HepG2 (cell line): ENCODE measurements around the gene CHRNA7. TPM values are rescaled to one million over a fixed set of nuclear protein-coding genes. Genes with fewer than 3 reads are reported as not detected.
A peak's percentile ranks its signal among the peaks of the same experiment; 100 is the strongest.

Source experiments
- ATAC-seq: fragments of 200-7000 bp; cut with Tn5 transposase; 3 replicates; pipeline ENCODE4 v1.9.1; 2020; ENCODE audit warnings: mild to moderate bottlenecking, moderate library complexity
- BruUV-seq: library from RNA; stranded (reverse); fragments of 400-500 nt; replicated peaks from 2 replicates; lab custom pipeline; 2021; lab: Mats Ljungman, UMichigan
- CTCF ChIA-PET: fragments of 300-600 bp; formaldehyde crosslinking; extraction: SDS; loops from one replicate; lab custom pipeline; 2021; ENCODE audit warnings: low total read pairs, inconsistent platforms, low intra/inter-chr PET ratio; lab: Yijun Ruan, JAX
- POLR2A ChIA-PET: fragments of 350-600 bp; sonication (Branson Sonifier 250); formaldehyde crosslinking; loops from one replicate; lab custom pipeline; 2020; ENCODE audit warnings: antibody characterized with exemption, inconsistent platforms; lab: Yijun Ruan, JAX
- DNase-seq: peaks from one replicate; pipeline ENCODE4 v3.0.0-alpha.2; 2015; ENCODE audit warnings: low spot score
- FAIRE-seq: peaks from 3 replicates; lab custom pipeline; 2011; peaks lifted over from hg19 to GRCh38; lab: Jason Lieb, UNC
- H2AFZ ChIP-seq: one replicate; pipeline ENCODE4 v1.6.1; 2011; ENCODE audit warnings: low read length, inconsistent platforms
- H3K27ac ChIP-seq: fragments of 300-600 bp; 3 replicates; pipeline ENCODE4 v1.8.0; 2011; ENCODE audit warnings: mixed run types, mild to moderate bottlenecking, mixed read lengths, low read length, inconsistent platforms; ENCODE audit not compliant: insufficient read depth; ENCODE audit errors: extremely low read length
- H3K27me3 ChIP-seq, 2 experiments: fragments of 200-600 bp in 1 of 2; 2 replicates in 1 of 2; 3 replicates in 1 of 2; pipeline versions ENCODE4 v1.6.0 to v1.8.0; 2011; ENCODE audit warnings: low read length in 2 of 2, mild to moderate bottlenecking in 2 of 2, moderate library complexity in 2 of 2, inconsistent platforms in 1 of 2; ENCODE audit not compliant: insufficient read depth in 2 of 2, control insufficient read depth in 1 of 2
- H3K36me3 ChIP-seq, 2 experiments: fragments of 200-600 bp in 1 of 2; replicated peaks in 1 of 2; 2 replicates in 1 of 2; 3 replicates in 1 of 2; pipeline versions ENCODE4 v1.5.1 to v1.8.0; 2011; ENCODE audit warnings: low read length in 2 of 2, inconsistent platforms in 1 of 2; ENCODE audit not compliant: insufficient read depth in 2 of 2, control insufficient read depth in 1 of 2
- H3K4me1 ChIP-seq: 2 replicates; pipeline ENCODE4 v1.5.1; 2012; ENCODE audit warnings: low read length, inconsistent platforms; ENCODE audit not compliant: insufficient read depth
- H3K4me2 ChIP-seq: 2 replicates; pipeline ENCODE4 v1.6.0; 2011; ENCODE audit warnings: low read depth, low read length, inconsistent platforms
- H3K4me3 ChIP-seq, 3 experiments: fragments of 200-600 bp in 1 of 3; sonication (generic), shearing (Covaris generic) in 1 of 3; replicated peaks in 1 of 3; 2 replicates each; pipeline ENCODE4 v1.5.1; 2011 to 2016; ENCODE audit warnings: low read length in 3 of 3, inconsistent platforms in 2 of 3, low read depth in 2 of 3, mild to moderate bottlenecking in 2 of 3, control low read depth in 1 of 3, mixed read lengths in 1 of 3; ENCODE audit not compliant: insufficient read depth in 1 of 3
- H3K79me2 ChIP-seq: one replicate; pipeline ENCODE4 v1.6.1; 2011; ENCODE audit warnings: low read length, inconsistent platforms; ENCODE audit not compliant: insufficient read depth
- H3K9ac ChIP-seq: 2 replicates; pipeline ENCODE4 v1.6.0; 2011; ENCODE audit warnings: mild to moderate bottlenecking, low read depth, low read length, inconsistent platforms; ENCODE audit not compliant: insufficient read depth
- H3K9me3 ChIP-seq: 2 replicates; pipeline ENCODE4 v1.5.1; 2012; ENCODE audit warnings: mild to moderate bottlenecking, low read length
- H4K20me1 ChIP-seq: 2 replicates; pipeline ENCODE4 v1.6.0; 2011; ENCODE audit warnings: inconsistent platforms, mild to moderate bottlenecking, low read length, moderate library complexity; ENCODE audit not compliant: insufficient read depth
- CHD4 ChIP-seq: fragments of 200-600 bp; sonication (generic); IDR thresholded peaks from 2 replicates; pipeline ENCODE4 v1.7.0; 2017; ENCODE audit warnings: mild to moderate bottlenecking, low read length, borderline replicate concordance
- NFKBIZ ChIP-seq: IDR thresholded peaks from 2 replicates; pipeline ENCODE4 v1.6.1; 2018; ENCODE audit warnings: missing genetic modification reagents, missing compliant biosample characterization
- STAG1 ChIP-seq: sonication (generic); formaldehyde crosslinking; IDR thresholded peaks from 2 replicates; pipeline ENCODE4 v1.4.0; 2020; ENCODE audit warnings: missing genetic modification reagents
- ZBTB1 ChIP-seq: sonication (generic); formaldehyde crosslinking; IDR thresholded peaks from 2 replicates; pipeline ENCODE4 v1.4.0; 2020; ENCODE audit warnings: missing genetic modification reagents, borderline replicate concordance
- ZFP91 ChIP-seq: sonication (generic); formaldehyde crosslinking; IDR thresholded peaks from 2 replicates; pipeline ENCODE4 v1.9.0; 2022; ENCODE audit warnings: missing genetic modification reagents, mild to moderate bottlenecking, borderline replicate concordance
- ZNF124 ChIP-seq: sonication (generic); formaldehyde crosslinking; IDR thresholded peaks from 2 replicates; pipeline ENCODE4 v1.4.0; 2020; ENCODE audit warnings: missing genetic modification reagents
- ZNF264 ChIP-seq: sonication (generic); formaldehyde crosslinking; IDR thresholded peaks from 2 replicates; pipeline ENCODE4 v1.4.0; 2020; ENCODE audit warnings: missing genetic modification reagents
- ZNF564 ChIP-seq: sonication (generic); formaldehyde crosslinking; IDR thresholded peaks from 2 replicates; pipeline ENCODE4 v1.8.1; 2023; ENCODE audit warnings: mild to moderate bottlenecking, missing genetic modification reagents
- WGBS: methylation state at CpG from one replicate; pipeline ENCODE4 v1.1.6; 2017; ENCODE audit warnings: low lambda C conversion rate; 5-methylcytosine and 5-hydroxymethylcytosine counted together
- in situ Hi-C: cut with HindIII; loops from 2 replicates; pipeline ENCODE4 v1.10.0; 2017; ENCODE audit warnings: low pct_unique_long_range_greater_than_20kb; ENCODE audit not compliant: extremely low pct_ligation_motif_present
- intact Hi-C: fragments of 100-400 bp; cut with micrococcal nuclease; formaldehyde crosslinking; loops from one replicate; pipeline ENCODE4 v1.10.0; 2022; ENCODE audit not compliant: unreplicated experiment
- polyA plus RNA-seq, 8 experiments: library from polyadenylated mRNA; depleted of rRNA in 3 of 8; stranded (reverse) in 7 of 8; unstranded in 1 of 8; fragments of >200 nt; fragmentation: Illumina TruSeq in 4 of 8; extraction: Trizol in 4 of 8; gene quantifications; 2 replicates each; pipeline versions ENCODE4 v1.2.1 to v1.2.3, GENCODE V29; 2011 to 2016; ENCODE audit warnings: low read depth in 4 of 8, missing spikeins in 1 of 8, mixed read lengths in 1 of 8; ENCODE audit not compliant: insufficient read depth in 1 of 8
- total RNA-seq, 5 experiments: library from RNA; depleted of rRNA; stranded (reverse); fragments of >200 nt; fragmentation: Illumina TruSeq; extraction: Trizol; gene quantifications; 2 replicates each; pipeline ENCODE4 v1.2.3, GENCODE V29; 2016; ENCODE audit warnings: low read depth in 1 of 5

The CHRNA7 gene
- total and polyA plus RNA-seq, 2 of the 13 experiments (the other 11 are each of a cell fraction or from before 2014, with no cell fraction given): 1.3 to 1.4 TPM

- TF ChIP-seq NFKBIZ: no peak
- no peak for TF ChIP-seq ZFP91 (CRISPR knock-in tag)
- TF ChIP-seq ZNF264 (CRISPR knock-in tag): no peak
- TF ChIP-seq CHD4: no peak
- no peak for TF ChIP-seq ZNF124 (CRISPR knock-in tag)
- TF ChIP-seq ZBTB1 (CRISPR knock-in tag): no peak
Observed at GRCh38 chr15:32099956-32100684, 69.8 kb downstream of the CHRNA7 start (continued).

GRCh38 chr15:32104061-32104995, 74.0 kb downstream of the CHRNA7 start:
- POLR2A ChIA-PET: no interaction called here
- ATAC-seq: peak; percentile 43; the same call in 2 of the 3 replicates

More at GRCh38 chr15:32104061-32104995, 74.0 kb downstream of the CHRNA7 start:
- no peaks in the 10 kb centered on the region for H3K9me3 ChIP-seq
- H3K27me3 ChIP-seq: peaks cover under 1 to 3% of the 10 kb centered on the region in 2 experiments; a peak in 2 of 5 replicates
- FAIRE-seq (no peak), DNase-seq (no peak)
- no peaks in the 10 kb centered on the region for H3K36me3 ChIP-seq
- no peaks in the 10 kb centered on the region for H3K4me1 ChIP-seq
- CTCF ChIA-PET: no interaction called here
- no peak overlapping the region for H3K4me2 ChIP-seq
- no peak overlapping the region for H3K9ac ChIP-seq
- H2AFZ ChIP-seq: no peak overlapping the region
- no peak overlapping the region for H3K27ac ChIP-seq
- 38% methylated on average over 18 of the region's 18 CpGs for WGBS
- no peaks in the 10 kb centered on the region for H3K79me2 ChIP-seq
- intact Hi-C loops: no loop called here
- TF ChIP-seq STAG1: peak; percentile 13; the same call in 1 of the 2 replicates
- no peak for TF ChIP-seq ZNF564 (CRISPR knock-in tag)
- TF ChIP-seq, all 625 proteins: peak for 1
- no peak overlapping the region for H3K4me3 ChIP-seq
- H4K20me1 ChIP-seq: no peaks in the 10 kb centered on the region
- in situ Hi-C loops: no loop called here
- no TSS peak for BruUV-seq
